M059J (cell line): ENCODE results near the gene ANO9. TPM values are rescaled to one million over a fixed set of nuclear protein-coding genes. Genes with fewer than 3 reads are reported as not detected.
"Not testable (repeated sequence)": the region's sequence is repeated elsewhere in the genome, so short reads cannot be mapped to it uniquely, and the experiment has no call there.

Source experiments
- DNase-seq: peaks from one replicate; pipeline ENCODE4 v3.0.0-alpha.2; 2012; ENCODE audit warnings: low read depth
- total RNA-seq: library from RNA; depleted of rRNA; stranded (reverse); fragments of >200 nt; shearing (Covaris generic); gene quantifications from 2 replicates; pipeline ENCODE4 v1.2.3, GENCODE V29; 2014

Gene ANO9
- total RNA-seq, 1 experiment from 2014 or later, result 0.20 TPM

DNA sequence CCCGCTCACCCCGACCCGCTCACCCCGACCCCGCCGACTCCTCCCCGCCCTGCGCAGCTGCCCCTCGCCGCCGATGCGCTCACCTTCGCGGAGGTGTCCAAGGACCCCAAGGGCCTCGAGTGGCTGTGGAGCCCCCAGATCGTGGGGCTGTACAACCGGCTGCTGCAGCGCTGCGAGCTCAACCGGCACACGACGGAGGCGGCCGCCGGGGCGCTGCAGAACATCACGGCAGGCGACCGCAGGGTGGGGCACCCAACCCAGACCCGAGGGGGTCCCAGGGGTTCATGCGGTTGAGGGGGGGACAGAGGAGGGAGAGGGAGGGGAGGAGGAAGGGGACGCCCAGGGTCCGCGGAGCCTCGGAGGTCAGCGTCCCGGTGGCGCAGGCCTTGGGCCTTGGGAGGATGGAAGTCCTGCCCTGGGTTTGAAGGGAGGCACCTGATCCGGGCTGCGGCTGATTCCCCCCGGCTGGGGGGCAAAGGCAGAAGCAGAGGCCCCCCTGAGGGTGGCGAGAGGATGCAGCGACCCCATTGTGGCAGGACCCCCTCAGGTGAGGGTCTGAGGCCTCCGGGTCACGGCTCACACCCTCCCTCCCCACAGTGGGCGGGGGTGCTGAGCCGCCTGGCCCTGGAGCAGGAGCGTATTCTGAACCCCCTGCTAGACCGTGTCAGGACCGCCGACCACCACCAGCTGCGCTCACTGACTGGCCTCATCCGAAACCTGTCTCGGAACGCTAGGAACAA is 38.6 kb downstream of the ANO9 start:
- no peak for DNase-seq

DNA sequence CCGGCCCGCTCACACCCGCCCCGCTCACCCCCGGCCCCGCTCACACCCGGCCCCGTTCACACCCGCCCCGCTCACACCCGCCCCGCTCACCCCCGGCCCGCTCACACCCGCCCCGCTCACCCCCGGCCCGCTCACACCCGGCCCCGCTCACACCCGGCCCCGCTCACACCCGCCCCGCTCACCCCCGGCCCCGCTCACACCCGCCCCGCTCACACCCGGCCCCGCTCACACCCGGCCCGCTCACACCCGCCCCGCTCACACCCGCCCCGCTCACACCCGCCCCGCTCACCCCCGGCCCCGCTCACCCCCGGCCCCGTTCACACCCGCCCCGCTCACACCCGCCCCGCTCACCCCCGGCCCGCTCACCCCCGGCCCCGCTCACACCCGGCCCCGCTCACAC is 40.6 kb downstream of the ANO9 start:
- not testable (repeated sequence) for DNase-seq

DNA sequence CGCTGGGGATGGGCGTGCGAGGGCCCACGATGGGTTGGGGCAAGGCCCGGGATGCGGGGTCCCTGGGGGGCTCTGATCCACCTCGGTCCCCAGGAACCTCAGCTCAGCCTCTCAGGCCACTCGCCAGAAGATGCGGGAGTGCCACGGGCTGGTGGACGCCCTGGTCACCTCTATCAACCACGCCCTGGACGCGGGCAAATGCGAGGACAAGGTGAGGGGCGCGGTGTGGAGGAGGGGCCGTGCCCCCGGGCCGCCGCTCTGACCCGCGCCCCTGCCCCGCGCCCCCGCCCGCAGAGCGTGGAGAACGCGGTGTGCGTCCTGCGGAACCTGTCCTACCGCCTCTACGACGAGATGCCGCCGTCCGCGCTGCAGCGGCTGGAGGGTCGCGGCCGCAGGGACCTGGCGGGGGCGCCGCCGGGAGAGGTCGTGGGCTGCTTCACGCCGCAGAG is 41.5 kb downstream of the ANO9 start:
- no peak for DNase-seq

DNA sequence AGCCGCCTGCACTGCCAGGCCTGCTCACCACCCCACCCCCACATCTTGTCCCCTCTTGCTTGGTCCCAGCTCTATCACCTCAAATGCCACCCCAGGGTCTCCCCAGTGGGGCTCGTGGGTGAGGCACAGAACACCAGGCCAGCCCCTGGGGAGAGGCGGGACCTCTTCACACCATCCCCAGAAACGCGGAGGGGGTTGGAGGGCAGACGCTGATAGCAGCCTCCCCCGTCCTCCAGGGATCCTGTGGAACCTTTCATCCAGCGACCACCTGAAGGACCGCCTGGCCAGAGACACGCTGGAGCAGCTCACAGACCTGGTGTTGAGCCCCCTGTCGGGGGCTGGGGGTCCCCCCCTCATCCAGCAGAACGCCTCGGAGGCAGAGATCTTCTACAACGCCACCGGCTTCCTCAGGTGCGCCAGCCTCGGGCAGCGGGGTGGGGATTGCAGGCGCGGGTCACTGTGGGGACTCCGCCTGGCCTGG is 42.0 kb downstream of the ANO9 start:
- DNase-seq, result no peak

DNA sequence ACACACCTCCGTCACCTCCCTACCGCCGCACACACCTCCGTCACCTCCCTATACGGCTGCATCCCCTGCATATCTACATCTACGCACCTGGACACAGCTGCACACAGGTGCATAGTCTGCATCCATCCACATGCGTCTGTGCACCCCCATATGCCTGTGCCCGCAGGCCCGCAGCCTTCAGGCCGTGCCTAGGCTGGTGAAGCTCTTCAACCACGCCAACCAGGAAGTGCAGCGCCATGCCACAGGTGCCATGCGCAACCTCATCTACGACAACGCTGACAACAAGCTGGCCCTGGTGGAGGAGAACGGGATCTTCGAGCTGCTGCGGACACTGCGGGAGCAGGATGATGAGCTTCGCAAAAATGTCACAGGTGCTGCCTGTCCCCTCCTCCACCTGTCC is 43.0 kb downstream of the ANO9 start:
- peak; percentile 36 for DNase-seq

DNA sequence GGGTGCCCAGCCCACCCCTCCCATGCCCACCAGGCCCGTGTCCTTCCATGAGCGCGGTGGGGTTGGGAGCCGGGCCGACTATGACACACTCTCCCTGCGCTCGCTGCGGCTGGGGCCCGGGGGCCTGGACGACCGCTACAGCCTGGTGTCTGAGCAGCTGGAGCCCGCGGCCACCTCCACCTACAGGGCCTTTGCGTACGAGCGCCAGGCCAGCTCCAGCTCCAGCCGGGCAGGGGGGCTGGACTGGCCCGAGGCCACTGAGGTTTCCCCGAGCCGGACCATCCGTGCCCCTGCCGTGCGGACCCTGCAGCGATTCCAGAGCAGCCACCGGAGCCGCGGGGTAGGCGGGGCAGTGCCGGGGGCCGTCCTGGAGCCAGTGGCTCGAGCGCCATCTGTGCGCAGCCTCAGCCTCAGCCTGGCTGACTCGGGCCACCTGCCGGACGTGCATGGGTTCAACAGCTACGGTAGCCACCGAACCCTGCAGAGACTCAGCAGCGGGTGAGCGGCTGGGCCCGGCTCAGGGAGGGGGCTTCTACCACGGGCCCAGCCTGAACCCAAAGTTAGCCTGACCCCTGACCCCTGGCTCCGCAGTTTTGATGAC is 44.8 kb downstream of the ANO9 start:
- peak; percentile 79 for DNase-seq

DNA sequence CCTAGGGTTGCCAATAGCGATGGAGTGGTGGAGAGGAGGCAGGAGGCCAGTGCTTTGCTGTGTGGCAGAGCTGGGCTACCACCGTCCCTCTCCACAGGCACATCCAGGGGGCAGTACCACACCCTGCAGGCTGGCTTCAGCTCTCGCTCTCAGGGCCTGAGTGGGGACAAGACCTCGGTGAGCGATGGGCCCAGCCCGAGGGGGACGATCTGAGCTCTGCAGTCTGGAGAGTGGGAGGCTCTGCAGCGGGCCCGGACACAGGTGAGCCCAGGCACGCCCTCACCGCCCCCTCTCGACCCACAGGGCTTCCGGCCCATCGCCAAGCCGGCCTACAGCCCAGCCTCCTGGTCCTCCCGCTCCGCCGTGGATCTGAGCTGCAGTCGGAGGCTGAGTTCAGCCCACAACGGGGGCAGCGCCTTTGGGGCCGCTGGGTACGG is 45.3 kb downstream of the ANO9 start:
- peak; percentile 79 for DNase-seq

DNA sequence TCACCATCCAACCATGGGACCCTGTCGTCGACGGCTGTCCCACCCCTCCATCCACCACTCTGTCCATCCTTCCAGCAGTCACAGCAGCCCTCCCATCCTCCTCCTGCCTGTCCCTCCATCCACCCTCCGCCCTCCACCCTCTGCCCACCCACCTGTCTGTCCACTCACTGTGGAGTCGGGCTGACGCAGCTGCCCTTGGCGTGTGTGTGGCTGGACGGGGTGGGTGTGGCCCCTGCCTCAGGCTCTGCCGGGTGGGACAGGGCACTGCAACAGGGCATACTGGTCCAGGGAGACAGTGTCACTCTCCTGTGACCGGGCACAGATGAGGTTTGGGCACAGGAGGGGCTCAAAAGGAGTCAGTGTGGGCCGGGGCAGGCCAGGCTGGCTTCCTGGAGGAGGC is 45.9 kb downstream of the ANO9 start:
- no peak for DNase-seq

DNA sequence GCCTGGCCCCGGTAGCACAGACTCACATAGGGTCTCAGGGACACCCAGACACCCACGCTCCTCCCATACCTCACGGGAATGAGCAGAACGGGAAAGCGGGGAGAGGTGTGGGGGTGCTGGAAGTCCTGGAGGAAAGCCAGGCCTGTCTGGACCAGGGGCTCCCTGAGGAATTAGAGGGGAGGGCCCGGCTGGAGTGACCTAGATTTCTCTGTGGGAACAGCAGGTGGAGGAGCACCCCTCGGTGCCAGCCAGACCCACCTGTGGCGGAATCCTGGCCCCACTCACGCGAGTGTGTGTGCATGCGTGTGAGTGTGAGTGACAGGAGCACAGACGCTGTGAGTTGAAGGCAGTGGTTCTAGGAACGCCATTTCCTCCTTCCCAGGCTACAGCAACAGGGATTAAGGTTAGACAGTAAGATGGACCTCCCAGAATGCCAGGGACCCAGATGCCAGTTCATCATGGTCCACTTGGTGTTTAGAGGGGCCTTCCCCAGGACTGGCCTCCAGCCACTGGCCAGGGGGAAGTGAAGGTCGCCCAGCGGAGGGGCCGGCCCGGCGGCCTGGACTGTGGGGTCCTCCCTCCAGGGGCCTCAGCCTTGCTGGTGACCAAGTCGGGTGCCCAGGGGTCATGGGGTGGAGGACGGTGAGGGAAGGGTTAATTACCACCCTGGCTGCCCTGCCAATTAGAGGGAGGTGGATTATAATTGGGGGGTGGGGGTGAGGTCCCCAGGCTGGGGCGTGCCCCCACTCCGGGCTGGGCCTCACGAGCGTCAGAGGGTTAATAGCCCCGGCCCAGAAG is 46.8 kb downstream of the ANO9 start:
- DNase-seq, result no peak

DNA sequence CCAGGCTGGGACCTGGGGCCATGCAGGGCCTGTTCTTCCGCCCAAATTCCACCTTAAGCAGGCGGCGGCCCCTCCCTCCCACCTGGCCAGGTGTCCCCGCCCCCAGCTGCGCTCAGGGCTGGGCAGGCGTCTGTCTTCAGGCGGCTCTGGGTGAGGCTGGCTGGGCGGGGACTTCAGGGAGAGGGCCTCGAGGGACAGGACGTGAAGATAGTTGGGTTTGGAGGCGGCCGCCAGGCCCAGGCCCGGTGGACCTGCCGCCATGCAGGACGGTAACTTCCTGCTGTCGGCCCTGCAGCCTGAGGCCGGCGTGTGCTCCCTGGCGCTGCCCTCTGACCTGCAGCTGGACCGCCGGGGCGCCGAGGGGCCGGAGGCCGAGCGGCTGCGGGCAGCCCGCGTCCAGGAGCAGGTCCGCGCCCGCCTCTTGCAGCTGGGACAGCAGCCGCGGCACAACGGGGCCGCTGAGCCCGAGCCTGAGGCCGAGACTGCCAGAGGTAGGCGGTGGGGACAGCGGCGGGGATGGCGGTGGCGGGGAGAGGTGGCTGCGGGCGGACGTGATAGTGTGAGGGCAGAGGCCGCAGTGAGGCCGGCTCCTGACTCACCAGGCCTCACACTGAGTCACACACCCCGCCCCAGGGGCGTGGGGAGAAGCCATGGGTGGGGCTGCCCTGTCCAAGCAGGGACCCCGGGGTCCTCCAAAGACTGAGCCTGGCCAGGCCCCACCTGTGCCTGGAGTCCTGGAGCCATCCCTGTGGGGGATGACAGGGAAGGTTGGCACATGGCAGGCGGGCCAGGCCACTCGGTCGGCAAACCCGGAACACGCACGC is 47.6 kb downstream of the ANO9 start, which contains the start of gene PKP3:
TSS of gene PKP3 (plus strand) at position 176 of the 824 bp plus-strand sequence. CDS start at position 260, 84 bp downstream.
- DNase-seq, result peak; percentile 76

DNA sequence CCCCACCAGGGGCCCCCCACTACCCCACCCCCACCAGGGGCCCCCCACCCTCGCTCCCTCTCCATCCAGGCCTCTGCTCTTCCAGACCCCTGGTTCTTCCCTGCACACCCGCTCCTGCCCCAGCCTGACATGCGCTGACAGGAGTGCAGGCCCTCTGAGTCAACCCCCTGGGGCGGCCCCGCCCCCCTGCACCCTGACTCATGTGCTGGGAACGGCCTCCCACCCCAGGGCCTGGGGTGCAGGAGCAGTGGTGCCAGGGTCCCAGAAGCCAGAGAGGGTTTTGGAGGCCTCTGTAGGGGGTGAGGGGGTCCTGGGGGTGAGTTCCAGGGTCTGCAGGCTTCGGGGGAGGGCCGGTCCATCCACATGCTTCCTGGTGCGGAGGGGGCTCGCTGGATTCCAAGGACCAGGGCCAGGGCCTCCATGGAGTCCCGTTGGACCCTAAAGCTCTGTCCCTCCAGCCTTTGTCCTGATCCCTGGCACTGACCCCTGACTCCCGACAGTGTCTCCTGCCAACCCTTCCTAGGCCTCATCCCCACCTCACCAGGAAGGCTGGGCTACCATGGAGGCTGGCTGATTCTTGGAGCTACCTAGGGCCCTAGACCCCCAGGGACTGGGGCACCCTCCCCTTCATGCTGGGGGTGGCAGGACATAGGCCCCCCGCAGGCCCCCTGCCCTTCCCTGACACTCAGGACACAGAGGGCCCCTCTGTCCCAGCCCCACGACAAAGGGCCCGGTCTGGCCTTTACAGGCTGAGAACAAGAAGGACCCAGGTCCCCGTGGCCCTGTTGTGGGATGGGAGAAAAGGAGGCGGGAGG is 48.4 kb downstream of the ANO9 start:
- DNase-seq, result peak; percentile 90

DNA sequence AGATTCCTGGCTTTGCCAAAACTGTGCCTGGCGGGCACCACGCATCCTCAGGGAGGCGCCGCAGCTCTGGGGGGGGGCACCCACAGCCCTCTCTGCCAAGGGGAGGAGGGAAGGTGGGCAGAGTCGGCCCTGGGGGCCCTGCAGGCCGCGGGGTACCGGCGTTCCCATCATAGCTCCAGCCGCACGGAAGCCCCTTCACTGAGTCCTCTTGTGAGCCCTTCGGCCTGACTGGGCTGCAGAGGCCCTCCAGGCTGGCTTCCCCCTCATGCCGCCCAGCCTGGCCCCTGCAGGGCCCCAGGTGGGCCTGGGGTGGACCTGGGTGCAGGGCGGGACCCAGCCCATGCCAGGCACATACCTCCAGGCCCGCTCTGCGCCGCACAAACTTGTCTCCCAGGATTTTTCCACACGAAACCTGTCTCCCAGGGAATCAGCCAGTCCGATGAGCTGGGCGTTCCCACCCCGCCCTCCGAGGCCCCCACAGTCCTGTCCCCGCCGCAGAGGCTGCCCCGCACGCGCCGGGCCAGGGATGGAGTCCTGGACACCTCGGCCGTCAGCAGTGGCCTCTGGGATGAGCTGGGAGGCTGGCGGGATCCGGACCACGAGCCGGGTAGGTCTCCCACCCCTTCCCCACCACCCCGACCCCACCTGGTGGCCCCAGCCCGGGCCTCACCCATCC is 49.6 kb downstream of the ANO9 start:
- no peak for DNase-seq

DNA sequence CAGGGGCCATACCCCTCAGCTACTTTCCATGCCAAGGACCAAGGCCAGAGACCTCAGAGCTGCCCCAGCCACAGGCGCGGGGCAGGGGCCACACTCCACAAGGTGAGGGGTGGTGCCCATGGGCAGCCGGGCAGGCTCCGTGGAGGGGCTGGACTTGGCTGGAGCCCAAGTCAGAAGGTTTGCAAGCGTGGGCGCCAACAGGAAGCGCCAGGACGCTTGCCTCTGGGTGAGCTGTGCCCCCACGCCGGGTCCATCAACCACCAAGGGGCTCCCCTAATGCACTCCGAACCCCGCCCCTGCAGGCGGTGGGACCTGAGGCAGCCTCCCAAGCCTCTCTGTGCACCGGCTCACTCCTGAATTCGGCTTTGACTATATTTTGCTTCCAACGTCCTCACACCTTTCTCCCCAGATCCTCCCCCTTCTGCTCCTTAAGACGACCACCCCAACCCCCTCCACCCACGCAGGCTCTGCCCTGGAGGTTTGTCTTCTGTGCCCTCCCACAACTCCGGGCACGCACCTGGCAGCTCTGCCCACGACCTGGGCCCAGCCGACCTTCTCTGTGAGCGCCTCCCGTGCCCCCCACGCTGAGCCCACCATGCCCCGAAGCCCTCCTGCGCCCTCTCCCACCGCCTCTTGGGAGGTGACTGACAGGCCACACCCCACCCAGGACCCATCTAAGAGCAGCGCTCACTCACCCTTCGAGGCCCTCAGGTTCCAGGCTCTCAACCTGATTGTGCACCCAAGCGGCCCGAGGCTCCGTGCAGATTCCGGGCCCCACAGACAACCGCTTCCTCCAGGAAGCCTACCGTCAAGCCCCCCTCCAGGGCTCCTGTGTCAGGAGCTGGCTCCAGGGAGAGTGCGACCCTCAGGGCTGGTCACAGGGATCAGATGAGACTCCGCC is 50.4 kb downstream of the ANO9 start:
- no peak for DNase-seq

DNA sequence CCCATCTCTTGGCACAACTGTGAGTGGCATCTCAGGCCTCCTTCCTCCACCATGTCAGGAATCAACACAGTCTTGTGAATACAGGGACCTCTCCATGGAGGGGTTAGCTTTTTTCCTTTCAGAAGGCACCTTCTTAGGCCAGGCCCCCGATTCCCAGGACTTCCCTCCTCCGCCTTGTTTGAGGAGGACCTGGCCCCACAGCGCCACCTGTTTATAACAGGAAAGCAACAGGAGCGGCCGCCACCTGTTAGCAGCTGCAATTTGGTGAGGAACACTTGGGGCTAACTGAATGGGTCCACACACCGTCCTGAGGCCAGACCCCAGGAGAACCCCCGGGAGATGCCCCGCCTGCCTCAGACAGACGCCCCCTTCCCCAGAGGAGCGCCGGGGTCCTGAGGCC is 51.6 kb downstream of the ANO9 start:
- DNase-seq, result no peak

DNA sequence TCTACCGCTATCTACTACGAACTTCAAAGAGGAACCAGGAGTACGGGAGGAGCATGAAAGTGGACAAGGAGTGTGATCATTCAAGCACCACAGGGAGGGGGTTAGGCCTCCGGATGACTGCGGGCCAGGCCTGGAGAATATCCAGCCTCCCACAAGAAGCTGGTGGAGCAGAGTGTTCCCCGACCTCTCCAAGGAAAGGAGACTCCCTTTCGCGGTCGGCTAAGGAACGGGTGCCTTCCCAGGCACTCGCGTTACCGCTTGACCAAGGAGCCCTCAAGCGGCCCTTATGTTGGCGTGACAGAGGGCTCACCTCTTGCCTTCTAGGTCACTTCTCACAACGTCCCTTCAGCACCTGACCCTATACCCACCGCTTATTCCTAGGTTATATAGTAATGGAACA is 52.4 kb downstream of the ANO9 start:
- DNase-seq, result not testable (repeated sequence)

DNA sequence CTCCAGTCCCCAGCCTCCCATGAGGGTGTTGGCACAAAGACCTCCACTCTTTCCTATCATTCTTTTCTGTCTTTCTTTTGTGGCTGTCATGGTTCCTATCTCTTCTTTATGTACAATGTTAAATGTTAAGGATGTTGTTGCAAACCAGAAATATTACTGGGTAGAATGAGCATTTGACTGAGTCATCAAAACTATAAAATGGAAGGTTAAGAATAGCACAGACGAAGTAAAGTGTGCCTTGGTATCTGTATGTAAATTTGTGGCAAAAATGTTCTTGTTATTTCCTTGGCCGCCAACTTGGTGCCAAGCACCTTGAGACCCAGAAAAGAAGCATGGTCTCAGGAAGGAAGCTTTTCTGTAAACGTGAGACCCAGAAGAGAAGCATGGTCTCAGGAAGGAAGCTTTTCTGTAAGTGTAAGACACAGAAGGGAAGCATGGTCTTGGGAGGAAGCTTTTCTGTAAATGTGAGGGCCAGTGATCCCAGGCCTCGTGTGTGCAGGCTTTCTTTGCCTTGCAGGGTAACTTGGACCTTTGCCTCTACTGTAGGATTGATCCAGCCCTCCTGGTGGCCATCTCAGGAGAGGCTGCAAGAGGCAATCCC is 54.5 kb downstream of the ANO9 start:
- DNase-seq, result no peak

DNA sequence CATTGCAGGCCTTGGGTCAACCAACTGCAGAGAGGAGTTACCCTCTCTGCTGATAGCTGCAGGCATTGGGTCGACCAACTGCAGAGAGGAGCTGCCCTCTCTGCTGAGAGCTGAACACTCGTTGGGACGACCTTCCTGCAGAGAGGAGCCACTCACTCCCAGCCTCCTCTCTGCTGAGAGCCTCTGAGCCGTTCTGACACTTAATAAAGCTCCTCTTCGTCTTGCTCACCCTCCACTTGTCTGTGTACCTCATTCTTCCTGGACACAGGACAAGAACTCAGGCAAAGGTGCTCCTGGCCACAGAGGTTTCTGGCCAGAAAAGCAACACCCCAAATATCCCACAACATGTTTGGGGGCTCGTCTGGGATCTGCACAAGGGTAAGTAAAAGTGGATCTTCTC is 55.3 kb downstream of the ANO9 start:
- no peak for DNase-seq

DNA sequence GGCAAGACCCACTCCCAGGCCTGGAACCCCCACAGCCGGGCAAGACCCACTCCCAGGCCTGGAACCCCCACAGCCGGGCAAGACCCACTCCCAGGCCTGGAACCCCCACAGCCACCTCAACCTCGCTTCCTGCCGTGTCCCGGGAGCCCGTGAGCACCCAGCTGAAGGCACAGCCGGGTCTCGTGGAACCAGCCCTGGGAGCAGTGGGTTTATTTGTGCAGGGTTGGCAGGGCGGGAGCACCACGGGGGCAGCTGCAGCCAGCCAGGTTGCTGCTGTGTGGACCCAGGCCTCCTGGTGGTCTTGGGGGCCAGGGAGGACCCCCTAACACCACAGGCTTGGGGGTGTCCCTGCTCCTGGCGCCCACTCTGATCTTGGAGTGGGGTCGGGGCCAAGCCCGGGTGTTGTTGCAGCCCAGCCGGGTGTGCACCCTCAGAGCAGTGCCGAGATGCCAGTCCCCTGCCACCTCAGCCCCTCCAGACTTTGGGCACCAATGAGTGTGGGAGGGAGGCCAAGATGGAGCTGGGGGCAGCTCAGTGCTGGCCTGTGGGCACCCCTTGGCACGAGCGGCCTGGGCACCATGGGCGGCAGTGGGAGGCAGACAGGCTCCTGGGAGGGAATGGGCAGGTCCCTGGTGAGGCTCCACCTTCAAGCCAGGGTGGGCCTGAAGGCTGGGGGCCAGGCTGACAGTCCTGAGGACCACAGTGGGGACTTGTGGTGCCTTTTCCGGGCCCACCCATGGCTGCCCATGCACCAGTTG is 56.0 kb downstream of the ANO9 start:
- DNase-seq, result no peak
